KBM-7 (cell line): ENCODE measurements around the gene MTM1.

Experiments
- DNase-seq: peaks from one replicate; pipeline ENCODE4 v3.0.0-alpha.2; 2015
- in situ Hi-C: fragments of 300-500 bp; cut with MboI; formaldehyde crosslinking; loops from 2 replicates; pipeline ENCODE4 v1.14.3; 2020; ENCODE audit warnings: low sequenced_read_pairs, low pct_unique_long_range_greater_than_20kb, mixed read lengths

MTM1 gene

GRCh38 chrX:150587585-150588503 is 19.4 kb downstream of the MTM1 start:
- in situ Hi-C loops = no loop called here
- peak; percentile 46 for DNase-seq

DNA sequence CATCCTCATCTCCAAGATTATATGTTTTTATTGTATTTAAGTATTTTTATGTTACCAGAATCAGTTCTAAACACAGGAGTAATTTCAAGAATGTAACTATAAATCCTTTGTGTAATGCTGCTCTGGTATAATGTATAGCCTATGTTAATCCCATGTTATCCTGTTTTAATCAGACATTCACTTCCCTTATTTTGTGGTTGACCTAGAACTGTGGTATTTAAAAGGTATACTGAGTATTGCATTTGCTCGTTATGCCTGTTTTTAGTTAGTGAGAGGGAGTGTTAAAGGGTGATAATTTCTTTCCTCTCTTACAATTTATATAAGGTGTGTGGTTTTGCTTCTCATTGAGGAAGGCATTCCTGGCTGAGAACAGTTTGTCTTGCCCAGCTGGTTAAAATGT is 26.2 kb downstream of the MTM1 start:
- DNase-seq = peak; percentile 56
- in situ Hi-C loops = no loop called here

GRCh38 chrX:150599226-150599625 is 30.8 kb downstream of the MTM1 start:
- DNase-seq = no peak
- in situ Hi-C loops = no loop called here

- in situ Hi-C loops = no loop called here
- no peak for DNase-seq
Observed at GRCh38 chrX:150602296-150602695, 33.9 kb downstream of the MTM1 start.

- no peak for DNase-seq
- in situ Hi-C loops = no loop called here
Observed at GRCh38 chrX:150602743-150603142, 34.3 kb downstream of the MTM1 start.

GRCh38 chrX:150605603-150606002 is 37.2 kb downstream of the MTM1 start:
- no peak for DNase-seq
- in situ Hi-C loops = no loop called here

DNA sequence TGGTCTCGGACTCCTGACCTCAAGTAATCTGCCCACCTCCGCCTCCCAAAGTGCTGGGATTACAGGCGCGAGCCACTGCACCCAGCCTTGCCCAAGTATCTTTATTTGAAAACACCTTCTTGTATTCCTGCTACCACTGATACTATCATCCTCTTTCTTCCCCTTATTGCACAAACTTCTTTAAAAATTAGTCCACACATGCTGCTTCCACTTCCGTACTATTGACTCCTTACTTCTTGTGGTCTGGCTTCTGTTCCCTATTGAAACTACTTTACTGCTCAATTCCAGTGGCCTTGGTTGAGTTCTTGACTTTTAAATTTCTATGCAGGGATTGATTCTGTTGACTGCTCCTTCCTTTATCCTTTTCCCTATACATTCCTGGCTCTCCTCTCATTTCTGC is 38.8 kb downstream of the MTM1 start:
- in situ Hi-C loops = no loop called here
- DNase-seq = peak; percentile 82

DNA sequence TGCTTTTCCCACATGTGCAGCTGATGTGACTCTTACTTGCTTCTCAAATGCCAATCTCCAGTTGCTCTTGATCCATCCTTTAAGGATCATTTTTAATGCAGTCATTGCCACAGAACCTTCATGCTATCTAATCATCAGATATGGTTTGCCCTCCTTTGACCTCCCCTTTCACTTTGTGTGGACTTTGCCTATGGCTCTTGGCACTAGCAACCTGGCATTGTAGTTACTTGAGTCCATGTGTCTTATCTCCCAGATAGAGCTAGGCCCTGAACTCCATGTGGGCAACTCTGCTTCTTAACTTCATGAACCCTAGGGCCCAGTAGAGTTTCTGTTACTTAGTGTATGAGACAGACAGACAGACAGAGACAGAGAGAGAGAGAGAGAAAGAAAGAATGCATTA is 41.6 kb downstream of the MTM1 start:
- no peak for DNase-seq
- in situ Hi-C loops = no loop called here

- in situ Hi-C loops = no loop called here
Observed at GRCh38 chrX:150610446-150610845, 42.0 kb downstream of the MTM1 start.

DNA sequence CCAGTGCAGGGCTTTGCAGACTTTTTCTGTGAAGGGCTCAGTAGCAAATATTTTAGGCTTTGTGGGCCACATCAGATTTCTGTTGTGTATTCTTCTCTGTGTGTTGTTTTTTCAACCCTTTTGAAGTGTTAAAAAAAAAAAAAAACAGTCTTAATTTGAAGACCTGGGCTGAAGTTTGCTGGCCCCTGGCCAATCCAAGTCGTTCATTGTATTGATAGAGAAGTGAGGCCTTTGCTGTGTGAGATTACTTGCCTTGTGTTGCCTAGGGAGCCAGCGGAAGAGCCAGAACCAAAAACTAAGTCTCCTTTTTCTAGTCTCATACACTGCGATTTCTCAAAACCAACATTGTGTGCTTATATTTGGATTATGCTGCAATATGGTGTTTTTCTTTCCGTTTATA is 46.9 kb downstream of the MTM1 start:
- no peak for DNase-seq
- in situ Hi-C loops = no loop called here

More at GRCh38 chrX:150610446-150610845, 42.0 kb downstream of the MTM1 start:
- DNase-seq = no peak

- DNase-seq = no peak
- in situ Hi-C loops = no loop called here
Observed at GRCh38 chrX:150616179-150616862, 47.9 kb downstream of the MTM1 start.

GRCh38 chrX:150616863-150617198 is 48.4 kb downstream of the MTM1 start:
- DNase-seq = no peak
- in situ Hi-C loops = no loop called here

DNA sequence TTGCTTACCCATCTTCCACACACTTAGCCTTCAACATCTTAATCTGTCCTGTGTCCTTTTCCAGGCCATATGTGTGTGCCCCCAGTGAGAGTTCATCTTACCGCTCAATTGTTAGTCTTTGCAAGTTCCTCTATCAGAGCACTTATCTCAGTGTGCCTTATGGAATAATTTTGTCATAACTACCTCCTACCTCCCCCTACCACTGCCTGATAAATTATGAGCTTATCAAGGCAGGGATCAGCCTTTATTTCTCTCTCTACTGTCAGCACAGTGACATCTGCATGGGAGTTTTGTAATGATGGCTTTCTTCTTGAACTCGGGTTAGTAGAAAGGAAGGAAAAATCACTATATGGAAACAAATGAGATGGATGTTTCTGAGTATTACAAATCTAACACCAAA is 53.2 kb downstream of the MTM1 start:
- peak; percentile 25 for DNase-seq
- in situ Hi-C loops = no loop called here

- in situ Hi-C loops = no loop called here
- DNase-seq = no peak
Observed at GRCh38 chrX:150623583-150623982, 55.2 kb downstream of the MTM1 start.

DNA sequence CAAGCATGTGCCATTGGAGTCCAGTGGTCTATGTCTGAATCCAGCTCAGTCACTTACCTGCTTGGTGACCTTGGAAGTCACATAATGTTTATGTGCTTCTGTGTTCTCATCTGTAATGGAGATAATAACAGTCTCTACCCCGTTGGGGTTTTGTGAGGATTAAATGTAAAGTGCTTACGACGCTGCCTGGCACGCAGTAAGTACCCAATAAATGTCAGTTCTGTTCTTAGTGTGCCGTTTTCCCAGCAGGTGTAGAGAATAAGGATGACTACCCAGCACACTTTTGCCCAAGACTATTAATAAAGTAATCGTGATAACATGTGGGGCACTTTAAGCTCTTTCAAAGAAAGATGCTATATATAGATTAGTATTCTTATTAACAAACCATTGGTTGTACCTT is 56.7 kb downstream of the MTM1 start:
- in situ Hi-C loops = no loop called here
- no peak for DNase-seq

DNA sequence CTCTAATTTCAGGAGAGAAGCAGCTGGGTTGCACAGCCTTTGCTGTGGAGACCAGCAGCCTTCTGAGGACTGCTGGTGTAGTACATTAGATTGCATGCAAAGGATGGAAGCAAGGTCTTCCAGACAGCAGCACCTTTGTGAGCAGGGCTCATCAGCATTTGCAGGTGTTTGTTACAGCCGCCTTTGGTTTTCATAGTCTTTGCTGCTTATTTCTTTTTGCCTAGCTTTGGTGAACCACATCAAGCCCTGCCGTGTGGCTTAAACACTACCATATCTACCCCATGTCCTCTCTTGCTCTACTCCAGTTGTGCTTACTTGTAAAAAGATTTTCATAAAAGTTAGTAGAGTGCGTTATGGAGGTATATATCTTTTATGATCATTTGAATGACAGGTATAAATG is 57.5 kb downstream of the MTM1 start:
- in situ Hi-C loops = no loop called here

GRCh38 chrX:150627957-150628356 is 59.5 kb downstream of the MTM1 start:
- no peak for DNase-seq
- in situ Hi-C loops = no loop called here

More for the DNA sequence above, 57.5 kb downstream of the MTM1 start:
- no peak for DNase-seq

DNA sequence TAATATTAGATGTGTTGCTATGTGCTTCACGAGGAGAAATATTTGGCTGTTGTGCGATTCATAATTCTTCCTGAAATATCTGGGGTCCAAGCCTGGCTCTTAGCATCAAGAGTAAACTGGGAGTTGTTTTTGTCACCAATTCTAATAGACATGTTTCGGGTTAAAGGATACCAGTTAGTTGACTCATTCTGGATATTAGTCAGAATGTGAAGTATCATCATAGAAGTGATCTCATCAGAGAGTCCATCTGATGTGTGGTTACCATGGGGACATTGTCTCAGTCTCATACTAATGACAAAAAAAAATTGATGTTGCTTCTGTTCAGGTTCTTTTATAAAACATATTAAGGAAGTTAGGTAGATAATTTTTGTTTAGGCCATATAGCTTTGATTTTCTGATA is 67.5 kb downstream of the MTM1 start:
- no peak for DNase-seq
- in situ Hi-C loops = no loop called here

- in situ Hi-C loops = no loop called here
Observed at GRCh38 chrX:150642423-150642822, 74.0 kb downstream of the MTM1 start.

DNA sequence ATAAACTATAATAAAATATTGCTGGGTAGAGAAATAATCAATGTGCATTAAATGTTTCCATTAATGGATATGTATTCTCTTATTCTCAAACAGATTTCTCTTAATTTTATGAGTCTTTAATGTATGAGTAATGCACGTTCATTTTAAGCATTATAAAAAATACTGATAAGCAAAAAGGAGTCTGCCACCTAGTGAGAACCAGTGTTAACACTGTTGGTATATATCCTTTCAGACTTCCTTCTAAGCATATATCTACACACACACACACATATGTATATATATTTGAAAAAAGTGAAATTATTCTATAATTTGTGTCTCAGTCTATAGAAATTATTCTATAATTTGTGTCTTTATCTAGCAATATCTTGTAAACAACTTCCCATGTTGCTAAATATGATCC is 74.8 kb downstream of the MTM1 start:
- peak; percentile 8 for DNase-seq
- in situ Hi-C loops = no loop called here

More at GRCh38 chrX:150642423-150642822, 74.0 kb downstream of the MTM1 start:
- no peak for DNase-seq

DNA sequence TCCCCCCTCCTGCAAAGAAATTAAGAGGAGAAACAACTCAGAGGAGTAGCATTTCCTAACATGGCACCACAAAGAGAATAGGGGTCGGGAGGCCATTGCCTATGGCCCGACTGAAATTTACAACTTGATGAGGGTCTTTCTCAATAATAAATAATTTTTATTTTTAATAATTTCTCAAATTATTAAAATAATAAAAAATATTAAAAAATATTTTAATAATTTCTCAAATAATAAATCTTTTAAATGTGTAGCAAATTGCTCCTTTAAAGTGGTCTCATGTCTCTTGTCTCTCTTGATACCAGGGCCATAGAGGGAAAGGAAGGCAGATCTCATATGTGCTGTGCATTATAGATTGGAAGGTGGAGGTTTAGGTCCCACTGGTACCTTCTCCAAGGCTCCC is 75.5 kb downstream of the MTM1 start:
- DNase-seq = no peak
- in situ Hi-C loops = no loop called here
